Mucosa of rectum (tissue), 2 donors: ENCODE results near the gene TMEM108.

Source experiments
- H3K27ac ChIP-seq, 2 donors: one replicate each; pipeline ENCODE4 v1.7.0; 2013; ENCODE audit warnings: inconsistent platforms in 2 of 2, low read depth in 2 of 2, low read length in 2 of 2
- H3K27me3 ChIP-seq, 2 donors: one replicate each; pipeline ENCODE4 v1.7.0; 2013; ENCODE audit warnings: low read length in 2 of 2; ENCODE audit not compliant: control insufficient read depth in 2 of 2, insufficient read depth in 2 of 2
- H3K36me3 ChIP-seq, 2 donors: one replicate each; pipeline ENCODE4 v1.7.0; 2013; ENCODE audit warnings: low read length in 2 of 2; ENCODE audit not compliant: control insufficient read depth in 2 of 2, insufficient read depth in 2 of 2
- H3K4me1 ChIP-seq, 2 donors: one replicate each; pipeline ENCODE4 v1.7.0; 2013; ENCODE audit warnings: low read length in 2 of 2, mild to moderate bottlenecking in 1 of 2; ENCODE audit not compliant: control insufficient read depth in 2 of 2, insufficient read depth in 2 of 2
- H3K4me3 ChIP-seq, 2 donors: one replicate each; pipeline ENCODE4 v1.7.0; 2013; ENCODE audit warnings: low read length in 2 of 2
- H3K9ac ChIP-seq, 2 donors: one replicate each; pipeline ENCODE4 v1.7.0; 2013; ENCODE audit warnings: low read length in 2 of 2, low read depth in 1 of 2, mild to moderate bottlenecking in 1 of 2
- H3K9me3 ChIP-seq, 2 donors: one replicate each; pipeline ENCODE4 v1.7.0; 2013; ENCODE audit warnings: low read length in 2 of 2; ENCODE audit not compliant: control insufficient read depth in 2 of 2
- donor health status: healthy.
- donor health status: Normal muscosa, but diverticular disease.

The TMEM108 gene

DNA sequence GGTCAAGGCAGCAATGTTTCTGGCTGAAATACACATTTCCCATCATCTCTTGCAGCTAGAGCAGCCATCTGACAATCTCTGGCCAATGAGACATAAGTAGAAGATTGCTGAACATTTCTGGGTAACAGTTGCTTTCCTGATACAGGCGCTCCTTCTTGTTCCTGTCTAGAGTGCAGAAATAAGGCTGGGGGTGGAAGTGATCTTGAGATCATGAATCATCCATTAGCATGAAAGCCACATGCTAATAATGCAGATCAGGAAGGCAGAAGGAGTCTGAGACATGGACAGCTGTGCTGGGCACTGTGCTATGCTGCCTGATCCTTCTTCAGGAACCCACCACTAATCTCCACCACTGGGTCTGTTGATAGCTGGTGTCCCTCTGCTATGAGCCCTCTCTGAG, 14.8 kb upstream of the TMEM108 start:
- no peak overlapping the region for H3K4me3 ChIP-seq
- no peak overlapping the region for H3K27ac ChIP-seq
- no peak overlapping the region for H3K9ac ChIP-seq
- no peaks in the 10 kb centered on the region for H3K9me3 ChIP-seq
- H3K4me1 ChIP-seq: no peaks in the 10 kb centered on the region
- no peaks in the 10 kb centered on the region for H3K27me3 ChIP-seq
- H3K36me3 ChIP-seq: no peaks in the 10 kb centered on the region

DNA sequence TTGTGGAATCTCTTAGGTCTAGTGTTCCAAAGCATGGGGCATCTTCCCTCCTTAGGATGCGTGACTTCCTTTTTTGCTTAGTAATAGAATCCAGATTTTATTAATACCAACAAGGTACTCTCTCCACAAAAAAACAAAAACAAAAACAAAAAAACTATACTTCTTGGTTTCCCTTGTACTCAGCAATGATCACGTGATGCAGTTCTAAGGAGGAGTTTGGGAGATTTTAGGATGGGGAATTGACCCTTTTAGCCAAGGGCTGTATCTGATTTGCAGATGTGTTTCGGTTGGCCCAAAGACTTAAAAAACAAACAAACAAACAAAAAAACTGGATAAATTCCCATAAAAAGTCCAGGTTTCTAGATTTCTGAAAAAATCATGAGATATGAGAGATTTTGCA, 12.6 kb upstream of the TMEM108 start:
- no peak overlapping the region for H3K9ac ChIP-seq
- H3K36me3 ChIP-seq: no peaks in the 10 kb centered on the region
- H3K9me3 ChIP-seq: no peaks in the 10 kb centered on the region
- H3K27ac ChIP-seq: no peak overlapping the region
- no peak overlapping the region for H3K4me3 ChIP-seq
- H3K4me1 ChIP-seq: no peaks in the 10 kb centered on the region
- H3K27me3 ChIP-seq: no peaks in the 10 kb centered on the region

DNA sequence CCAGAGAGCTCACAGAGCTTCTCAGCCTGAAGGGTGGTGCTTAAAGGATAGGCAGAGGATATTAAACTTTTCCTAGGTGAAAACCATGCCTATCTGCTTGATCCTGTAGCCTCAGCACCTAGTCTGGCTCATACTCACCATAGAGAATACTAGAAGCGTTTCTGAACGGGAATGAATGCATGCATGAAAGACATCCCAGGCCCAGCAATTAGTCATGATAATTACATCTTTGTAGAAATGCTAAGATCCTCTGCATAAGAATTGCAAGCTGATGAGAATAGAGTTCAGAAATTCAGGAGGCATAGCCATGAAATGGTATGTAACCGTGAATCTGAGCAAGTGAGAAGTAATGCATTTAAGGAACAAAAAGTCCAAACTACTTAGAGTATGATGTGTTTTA, 5.9 kb upstream of the TMEM108 start:
- no peaks in the 10 kb centered on the region for H3K9me3 ChIP-seq
- H3K36me3 ChIP-seq: no peaks in the 10 kb centered on the region
- no peak overlapping the region for H3K27ac ChIP-seq

DNA sequence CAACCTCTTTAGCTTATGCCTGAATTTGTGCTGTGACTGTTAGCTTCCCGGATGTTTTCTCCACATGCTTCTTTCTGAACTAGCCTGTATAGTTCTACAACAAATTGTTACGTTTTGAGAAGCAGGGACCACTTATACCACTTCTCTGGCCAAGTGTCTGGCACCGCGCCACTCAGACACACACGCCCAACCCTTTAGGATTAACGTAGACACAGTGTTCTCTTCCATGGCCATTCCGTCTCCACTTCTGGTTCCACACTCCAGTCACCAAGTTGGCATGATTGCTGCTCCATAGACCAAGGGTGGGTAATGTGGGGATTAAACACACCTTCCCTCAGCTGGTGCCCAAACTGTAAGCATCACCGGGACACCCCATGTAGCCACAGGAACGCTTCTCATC, 755 bp upstream of the TMEM108 start:
- no peak overlapping the region for H3K27ac ChIP-seq
- H3K4me1 ChIP-seq: peaks cover 0 to 3% of the 10 kb centered on the region in 2 donors
- H3K4me3 ChIP-seq: peak overlapping the region in 1 of 2 donors; percentile 61
- H3K9me3 ChIP-seq: no peaks in the 10 kb centered on the region
- no peak overlapping the region for H3K9ac ChIP-seq
- H3K27me3 ChIP-seq: peaks cover 8 to 24% of the 10 kb centered on the region in 2 donors
- no peaks in the 10 kb centered on the region for H3K36me3 ChIP-seq

More for the DNA sequence above, 5.9 kb upstream of the TMEM108 start:
- Histone ChIP-seq H3K4me1 (no peaks in the 10 kb centered on the region), H3K27me3 (peaks cover 0 to 2% of the 10 kb centered on the region in 2 donors), H3K4me3 (no peak overlapping the region), H3K9ac (no peak overlapping the region)

DNA sequence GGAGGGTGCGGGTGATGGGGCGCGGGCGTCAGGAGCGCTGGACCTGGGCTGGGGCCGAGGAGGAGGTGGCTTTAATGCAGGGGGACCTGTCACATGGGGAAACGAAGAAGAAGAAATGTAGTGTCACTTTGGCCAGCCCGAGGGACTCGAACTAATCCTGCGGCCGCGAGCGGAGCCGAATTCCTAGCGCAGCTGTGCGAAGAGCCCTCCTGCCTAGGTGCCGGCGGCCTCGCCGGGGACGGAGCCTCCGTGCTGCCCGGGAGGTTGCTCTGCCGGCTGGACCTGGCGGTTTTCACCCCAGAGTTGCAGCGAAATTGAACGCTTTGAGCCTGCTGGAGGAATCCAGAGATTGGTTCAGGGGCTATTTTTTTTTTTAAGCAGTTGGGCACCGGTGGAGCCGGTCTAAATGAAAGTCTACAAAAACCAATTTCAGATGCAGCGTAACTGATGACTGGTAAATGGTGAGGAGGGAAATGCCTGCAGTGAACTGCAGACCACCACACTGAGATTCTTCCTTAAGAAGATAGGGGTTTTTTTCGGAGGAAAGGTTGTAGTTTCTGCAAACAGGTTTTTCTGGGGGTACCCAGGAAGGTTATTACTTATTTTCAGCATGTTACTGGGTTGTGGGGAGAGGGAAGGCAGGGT, 662 bp downstream of the TMEM108 start:
- peak overlapping the region in 1 of 2 donors; percentile 19 for H3K9ac ChIP-seq
- no peaks in the 10 kb centered on the region for H3K36me3 ChIP-seq
- H3K9me3 ChIP-seq: no peaks in the 10 kb centered on the region
- peak overlapping the region; percentile 61 for H3K4me3 ChIP-seq
- H3K27ac ChIP-seq: no peak overlapping the region
- H3K27me3 ChIP-seq: peaks cover 8 to 24% of the 10 kb centered on the region in 2 donors
- H3K4me1 ChIP-seq: peaks cover 0 to 3% of the 10 kb centered on the region in 2 donors

DNA sequence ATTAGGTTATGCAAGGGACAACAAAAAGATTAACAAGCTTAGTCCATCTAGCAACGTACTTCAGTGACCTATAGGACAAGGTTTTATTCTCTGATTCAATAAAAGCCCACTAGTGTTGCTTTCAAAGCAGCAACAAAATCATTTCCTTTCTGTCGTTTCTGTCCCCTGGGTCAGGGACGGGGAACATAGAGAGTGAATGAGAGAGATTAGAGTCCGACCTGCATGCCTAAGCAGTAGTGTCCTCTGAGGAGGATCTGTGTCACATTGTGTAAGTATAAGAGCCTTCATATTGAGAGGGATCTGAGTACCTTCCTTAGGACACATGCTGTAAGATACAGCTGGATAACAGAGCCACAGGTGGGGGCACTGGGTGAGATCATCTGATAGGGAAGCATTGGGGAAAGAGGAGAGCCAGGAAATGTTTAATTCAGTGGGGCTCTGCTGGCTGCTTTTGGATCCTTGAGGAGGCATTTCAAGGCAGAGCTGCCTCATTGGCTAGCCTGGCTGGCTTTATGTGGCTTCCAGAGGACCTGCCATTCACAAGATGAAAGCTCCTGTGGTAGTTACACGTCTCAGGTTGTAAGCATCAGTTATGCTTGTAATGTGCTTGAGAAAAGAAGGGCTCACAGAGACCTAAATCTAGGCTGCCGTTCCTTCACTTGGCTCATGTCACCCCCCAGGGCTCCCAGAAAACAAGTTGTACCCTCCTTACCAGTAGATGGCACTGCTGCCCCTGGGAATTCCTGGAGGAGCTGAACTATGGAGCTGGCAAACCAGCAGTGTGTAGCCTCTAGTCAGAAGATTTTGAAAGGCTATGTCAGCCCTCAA, 2.7 kb downstream of the TMEM108 start:
- no peak overlapping the region for H3K27ac ChIP-seq
- no peaks in the 10 kb centered on the region for H3K9me3 ChIP-seq
- H3K4me1 ChIP-seq: peaks cover 0 to 3% of the 10 kb centered on the region in 2 donors
- H3K9ac ChIP-seq: no peak overlapping the region
- peaks cover 8 to 24% of the 10 kb centered on the region in 2 donors for H3K27me3 ChIP-seq
- no peaks in the 10 kb centered on the region for H3K36me3 ChIP-seq
- H3K4me3 ChIP-seq: no peak overlapping the region

DNA sequence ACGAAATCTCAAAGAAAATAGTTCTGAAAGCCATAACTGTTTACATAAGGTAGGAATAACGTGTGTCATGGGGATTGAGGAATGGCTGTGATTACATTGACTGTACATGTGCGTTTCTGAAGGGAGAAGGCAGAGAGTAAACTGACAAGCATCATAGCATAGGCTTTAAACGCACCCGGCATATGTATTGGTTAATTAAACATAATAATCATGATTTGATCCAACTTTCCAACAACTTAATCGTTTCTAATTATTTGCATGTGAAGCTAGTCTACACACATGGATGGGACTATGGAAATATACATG, 3.3 kb downstream of the TMEM108 start:
- Histone ChIP-seq H3K9me3 (no peaks in the 10 kb centered on the region), H3K9ac (no peak overlapping the region), H3K4me1 (peaks cover 0 to 3% of the 10 kb centered on the region in 2 donors), H3K36me3 (no peaks in the 10 kb centered on the region), H3K27ac (no peak overlapping the region), H3K27me3 (peaks cover 8 to 24% of the 10 kb centered on the region in 2 donors), H3K4me3 (no peak overlapping the region)

DNA sequence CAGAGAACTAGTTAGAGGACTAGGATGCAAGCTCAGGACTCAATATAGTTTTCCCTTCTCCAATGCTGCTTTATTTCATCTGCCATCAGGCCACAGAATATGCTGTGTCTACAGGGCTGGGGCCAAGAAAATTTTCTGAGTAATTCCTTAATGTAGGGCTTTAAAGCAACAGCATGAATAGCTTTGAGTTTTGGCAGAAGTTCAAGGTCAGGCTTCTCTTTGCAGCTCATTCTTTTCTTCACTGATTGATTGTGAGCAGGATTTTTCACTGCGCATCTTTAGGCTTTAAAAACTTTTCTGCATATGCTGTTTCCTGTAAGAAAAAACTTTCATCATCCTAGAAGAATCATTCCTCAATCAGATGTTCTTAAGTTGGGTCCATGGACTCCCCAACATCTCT, 4.6 kb downstream of the TMEM108 start:
- Histone ChIP-seq H3K4me1 (peaks cover 0 to 3% of the 10 kb centered on the region in 2 donors), H3K36me3 (no peaks in the 10 kb centered on the region), H3K27me3 (peaks cover 8 to 17% of the 10 kb centered on the region in 2 donors), H3K9ac (no peak overlapping the region), H3K27ac (no peak overlapping the region), H3K4me3 (no peak overlapping the region), H3K9me3 (no peaks in the 10 kb centered on the region)

DNA sequence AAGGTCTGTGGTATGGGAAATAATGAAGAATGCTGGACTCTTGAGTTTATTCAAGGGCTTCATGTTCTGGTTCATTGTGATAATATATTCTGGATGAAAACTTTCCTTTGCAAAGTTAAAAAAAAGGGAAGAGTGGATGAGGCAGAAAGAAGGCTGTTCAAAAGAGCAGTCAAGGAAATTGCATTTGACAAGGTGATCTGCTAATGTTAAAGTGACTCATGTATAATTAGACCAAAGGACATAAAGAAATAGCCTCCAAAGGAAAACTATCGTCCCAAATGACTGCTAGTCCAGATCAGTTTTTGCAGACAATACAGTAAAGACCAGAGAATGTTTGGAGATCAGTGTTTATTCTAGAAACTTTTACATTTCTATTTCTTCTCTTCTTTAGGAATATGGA, 9.8 kb downstream of the TMEM108 start:
- H3K27me3 ChIP-seq: no peaks in the 10 kb centered on the region
- no peak overlapping the region for H3K4me3 ChIP-seq
- no peak overlapping the region for H3K27ac ChIP-seq
- H3K9ac ChIP-seq: no peak overlapping the region
- no peaks in the 10 kb centered on the region for H3K4me1 ChIP-seq
- no peaks in the 10 kb centered on the region for H3K9me3 ChIP-seq
- no peaks in the 10 kb centered on the region for H3K36me3 ChIP-seq

DNA sequence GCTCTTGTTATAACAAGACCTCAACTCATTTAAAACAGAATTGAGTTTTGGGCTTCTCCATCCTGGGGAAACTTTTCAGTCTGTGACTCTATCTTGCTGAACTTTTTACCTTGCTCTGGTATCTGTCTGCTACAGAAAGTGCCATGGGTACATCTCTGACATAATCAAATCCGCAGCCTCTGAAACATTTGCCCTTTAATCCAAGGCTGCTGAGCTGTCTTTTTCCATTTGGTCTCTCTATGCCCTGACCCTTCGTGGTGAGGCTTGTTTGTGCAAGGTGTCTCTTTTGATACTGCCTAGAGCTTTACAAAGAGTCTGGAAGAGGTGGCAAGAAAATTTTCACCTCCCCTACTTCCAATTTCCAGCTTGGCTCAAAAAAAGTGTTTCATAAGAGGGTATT, 11.3 kb downstream of the TMEM108 start:
- no peak overlapping the region for H3K4me3 ChIP-seq
- no peak overlapping the region for H3K9ac ChIP-seq
- no peaks in the 10 kb centered on the region for H3K9me3 ChIP-seq
- H3K4me1 ChIP-seq: no peaks in the 10 kb centered on the region
- H3K27me3 ChIP-seq: no peaks in the 10 kb centered on the region
- no peak overlapping the region for H3K27ac ChIP-seq
- H3K36me3 ChIP-seq: no peaks in the 10 kb centered on the region
